Type B pancreatic cell (in vitro differentiated cells): ENCODE data around the gene LUM. TPM values are rescaled to one million over a fixed set of nuclear protein-coding genes. Genes with fewer than 3 reads are reported as not detected.

Experiments used
- DNase-seq: peaks from one replicate; pipeline ENCODE4 v3.0.0; 2021; ENCODE audit warnings: mixed read lengths; ENCODE audit not compliant: unreplicated experiment; ENCODE audit errors: extremely low spot score
- H3K27ac Mint-ChIP-seq: 2 replicates; pipeline ENCODE4 v1.8.0; 2021; ENCODE audit warnings: mild to moderate bottlenecking, mixed read lengths
- H3K27me3 Mint-ChIP-seq: 2 replicates; pipeline ENCODE4 v1.8.0; 2021; ENCODE audit warnings: mixed read lengths
- H3K36me3 Mint-ChIP-seq: 2 replicates; pipeline ENCODE4 v1.8.0; 2021; ENCODE audit warnings: mixed read lengths
- H3K4me1 Mint-ChIP-seq: one replicate; pipeline ENCODE4 v1.8.0; 2021; ENCODE audit warnings: mixed read lengths; ENCODE audit not compliant: unreplicated experiment
- H3K4me3 Mint-ChIP-seq: 2 replicates; pipeline ENCODE4 v1.8.0; 2021; ENCODE audit warnings: mild to moderate bottlenecking, mixed read lengths
- H3K9me3 Mint-ChIP-seq: 2 replicates; pipeline ENCODE4 v1.8.0; 2021; ENCODE audit warnings: mixed read lengths
- CTCF ChIP-seq: fragments of 200-600 bp; sonication (generic); conservative IDR thresholded peaks from 2 replicates; pipeline ENCODE4 v1.5.0; 2021; ENCODE audit warnings: antibody characterized with exemption, mild to moderate bottlenecking
- total RNA-seq: library from RNA; stranded (reverse); gene quantifications from 2 replicates; pipeline ENCODE4 v1.2.1, GENCODE V29; 2021; ENCODE audit warnings: low replicate concordance

The LUM gene
- total RNA-seq, 1 donor from 2014 or later = 49.5 TPM

DNA sequence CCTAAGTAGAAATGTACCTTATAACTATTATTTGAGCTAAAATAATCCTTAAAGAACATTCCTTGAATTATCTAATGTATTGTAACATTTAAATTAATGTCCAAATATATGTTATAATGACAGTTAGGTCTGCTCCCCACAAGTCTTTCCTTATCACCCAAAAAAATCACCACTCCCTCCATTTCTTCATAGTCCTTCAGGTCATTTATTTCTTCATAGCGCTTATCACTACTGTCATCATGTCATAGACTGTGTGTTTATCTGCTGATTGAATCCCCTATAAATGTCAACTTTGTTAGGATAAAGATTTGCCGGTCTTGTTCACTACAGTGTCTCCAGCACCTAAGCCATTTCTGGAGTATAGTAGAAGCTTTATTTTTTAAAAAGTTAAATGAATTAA, 12.0 kb downstream of the LUM start:
- H3K27me3 Mint-ChIP-seq = no peaks in the 10 kb centered on the region
- no peaks in the 10 kb centered on the region for H3K36me3 Mint-ChIP-seq
- peaks cover 3% of the 10 kb centered on the region for H3K9me3 Mint-ChIP-seq
- no peak overlapping the region for H3K4me3 Mint-ChIP-seq
- DNase-seq = no peak
- TF ChIP-seq CTCF = no peak
- no peak overlapping the region for H3K27ac Mint-ChIP-seq
- H3K4me1 Mint-ChIP-seq = peaks cover 5% of the 10 kb centered on the region

DNA sequence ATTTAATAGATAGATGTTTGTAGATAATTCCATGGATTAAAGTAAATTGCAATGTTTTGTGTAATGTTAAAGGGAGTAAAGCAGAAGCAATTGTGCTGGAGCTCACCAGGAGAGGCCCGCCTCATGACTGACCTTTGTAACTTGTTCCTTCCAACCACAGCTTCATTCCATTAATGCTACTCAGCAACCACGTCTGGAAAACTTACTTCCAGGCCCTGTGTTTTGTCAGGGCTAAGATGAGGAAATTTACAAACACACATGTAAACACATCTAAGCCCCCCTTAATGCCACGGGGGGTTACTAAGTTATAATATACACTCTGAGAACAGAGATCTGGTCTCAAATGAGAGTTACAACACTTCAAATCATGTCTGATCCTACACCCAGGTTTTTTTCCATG, 12.4 kb downstream of the LUM start:
- Mint-ChIP-seq H3K4me3 (no peak overlapping the region), H3K27me3 (no peaks in the 10 kb centered on the region), H3K4me1 (peaks cover 5% of the 10 kb centered on the region), H3K36me3 (no peaks in the 10 kb centered on the region), H3K9me3 (peaks cover 3% of the 10 kb centered on the region), H3K27ac (no peak overlapping the region)
- DNase-seq = no peak
- TF ChIP-seq CTCF = no peak

DNA sequence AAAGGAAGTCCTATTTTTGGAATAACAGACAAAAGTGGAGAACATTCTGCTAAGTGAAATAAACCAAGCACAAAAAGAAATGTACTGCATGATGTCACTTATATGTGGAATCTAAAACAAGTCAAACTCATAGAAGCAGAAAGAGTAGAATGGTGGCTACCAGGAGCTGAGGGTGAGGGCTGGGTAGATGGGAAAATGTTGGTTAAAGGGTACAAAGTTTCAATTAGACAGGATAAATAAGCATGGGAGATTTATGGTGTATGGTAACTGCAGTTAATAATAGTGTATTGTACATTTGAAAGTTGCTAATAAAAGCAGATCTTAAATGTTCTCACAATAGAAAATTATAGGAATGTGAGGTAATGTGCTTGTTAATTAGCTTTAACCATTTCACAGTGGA, 12.8 kb downstream of the LUM start:
- Mint-ChIP-seq H3K9me3 (peaks cover 3% of the 10 kb centered on the region), H3K4me1 (peaks cover 5% of the 10 kb centered on the region), H3K4me3 (no peak overlapping the region), H3K27me3 (no peaks in the 10 kb centered on the region), H3K36me3 (no peaks in the 10 kb centered on the region), H3K27ac (no peak overlapping the region)
- no peak for DNase-seq
- no peak for TF ChIP-seq CTCF

DNA sequence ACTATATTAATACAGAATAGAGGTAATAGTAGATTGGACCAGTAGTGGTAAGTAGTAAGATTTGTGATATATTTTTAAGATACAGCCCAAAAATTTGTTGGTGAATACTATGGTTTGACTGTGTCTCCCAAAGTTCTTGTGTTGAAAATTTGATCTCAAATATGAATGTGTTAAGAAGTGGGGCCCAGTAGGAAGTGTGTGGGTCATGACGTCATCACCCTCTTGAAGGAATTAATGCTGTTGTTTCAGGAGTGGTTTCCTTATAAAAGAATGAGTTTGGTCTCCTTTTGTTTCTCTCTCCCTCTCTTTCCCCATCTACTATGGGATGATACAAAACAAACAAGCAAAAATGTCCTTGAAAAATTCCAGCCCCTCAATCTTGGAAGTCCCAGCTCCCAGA, 16.3 kb downstream of the LUM start:
- peaks cover 1% of the 10 kb centered on the region for H3K4me1 Mint-ChIP-seq
- no peak overlapping the region for H3K27ac Mint-ChIP-seq
- no peaks in the 10 kb centered on the region for H3K27me3 Mint-ChIP-seq
- peaks cover 5% of the 10 kb centered on the region for H3K9me3 Mint-ChIP-seq
- H3K36me3 Mint-ChIP-seq = peaks cover 2% of the 10 kb centered on the region
- no peak overlapping the region for H3K4me3 Mint-ChIP-seq
- no peak for TF ChIP-seq CTCF
- no peak for DNase-seq

GRCh38 chr12:91094032-91094662, 17.1 kb downstream of the LUM start:
- DNase-seq = no peak
- Mint-ChIP-seq H3K4me1 (no peaks in the 10 kb centered on the region), H3K27ac (no peak overlapping the region), H3K4me3 (no peak overlapping the region), H3K36me3 (peaks cover 5% of the 10 kb centered on the region), H3K9me3 (peaks cover 13% of the 10 kb centered on the region), H3K27me3 (no peaks in the 10 kb centered on the region)
- TF ChIP-seq CTCF = no peak

GRCh38 chr12:91093341-91093740, 18.0 kb downstream of the LUM start:
- peaks cover 10% of the 10 kb centered on the region for H3K36me3 Mint-ChIP-seq
- H3K9me3 Mint-ChIP-seq = peaks cover 21% of the 10 kb centered on the region
- no peaks in the 10 kb centered on the region for H3K27me3 Mint-ChIP-seq
- no peaks in the 10 kb centered on the region for H3K4me1 Mint-ChIP-seq
- no peak overlapping the region for H3K4me3 Mint-ChIP-seq
- no peak overlapping the region for H3K27ac Mint-ChIP-seq
- no peak for TF ChIP-seq CTCF
- DNase-seq = no peak
